GM21825 (cell line): Measurements from ENCODE around the gene MAP3K10.
"Not testable (repeated sequence)": the region's sequence is repeated elsewhere in the genome, so short reads cannot be mapped to it uniquely, and the experiment has no call there.

Source experiments
- ATAC-seq: cut with Tn5 transposase; IDR thresholded peaks from one replicate; pipeline ENCODE4 v1.9.1; 2021; ENCODE audit warnings: mild to moderate bottlenecking, moderate library complexity; ENCODE audit not compliant: unreplicated experiment

MAP3K10 gene

DNA sequence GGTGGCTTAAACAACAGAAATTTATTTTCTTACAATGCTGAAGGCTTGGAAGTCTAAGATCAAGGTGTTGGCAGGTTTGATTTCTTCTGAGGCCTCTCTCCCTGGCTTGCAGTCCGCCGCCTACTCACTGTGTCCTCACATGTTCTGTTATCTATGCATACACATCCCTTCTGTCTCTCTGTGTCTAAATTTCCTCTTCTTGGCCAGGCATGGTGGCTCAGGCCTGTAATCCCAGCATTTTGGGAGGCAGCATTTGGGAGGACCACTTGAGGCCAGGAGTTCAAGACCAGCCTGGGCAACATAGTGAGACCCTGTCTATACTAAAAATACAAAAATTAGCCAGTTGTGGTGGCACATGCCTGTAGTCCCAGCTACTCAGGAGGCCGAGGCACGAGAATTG, 19.9 kb upstream of the MAP3K10 start:
- not testable (repeated sequence) for ATAC-seq

DNA sequence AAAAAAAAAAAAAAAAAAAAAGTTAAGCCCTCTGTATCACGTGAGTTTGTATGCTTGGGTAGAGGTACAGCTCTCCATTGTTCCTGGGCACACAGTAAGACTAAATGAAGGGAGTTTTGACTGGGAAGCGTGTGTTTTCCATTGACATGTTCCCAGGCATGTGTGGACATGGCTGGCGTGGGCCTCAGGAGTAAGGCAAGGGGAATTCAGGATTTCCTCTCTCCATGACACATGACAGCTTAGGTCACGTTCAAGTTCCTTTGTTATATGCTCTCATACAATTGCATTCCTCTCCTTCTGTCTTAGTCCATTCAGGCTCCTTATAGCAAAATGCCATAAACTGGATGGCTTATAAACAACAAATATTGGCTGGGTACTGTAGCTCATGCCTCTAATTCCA, 17.1 kb upstream of the MAP3K10 start:
- no peak for ATAC-seq

GRCh38 chr19:40175820-40176219, 15.4 kb upstream of the MAP3K10 start:
- ATAC-seq, result no peak

DNA sequence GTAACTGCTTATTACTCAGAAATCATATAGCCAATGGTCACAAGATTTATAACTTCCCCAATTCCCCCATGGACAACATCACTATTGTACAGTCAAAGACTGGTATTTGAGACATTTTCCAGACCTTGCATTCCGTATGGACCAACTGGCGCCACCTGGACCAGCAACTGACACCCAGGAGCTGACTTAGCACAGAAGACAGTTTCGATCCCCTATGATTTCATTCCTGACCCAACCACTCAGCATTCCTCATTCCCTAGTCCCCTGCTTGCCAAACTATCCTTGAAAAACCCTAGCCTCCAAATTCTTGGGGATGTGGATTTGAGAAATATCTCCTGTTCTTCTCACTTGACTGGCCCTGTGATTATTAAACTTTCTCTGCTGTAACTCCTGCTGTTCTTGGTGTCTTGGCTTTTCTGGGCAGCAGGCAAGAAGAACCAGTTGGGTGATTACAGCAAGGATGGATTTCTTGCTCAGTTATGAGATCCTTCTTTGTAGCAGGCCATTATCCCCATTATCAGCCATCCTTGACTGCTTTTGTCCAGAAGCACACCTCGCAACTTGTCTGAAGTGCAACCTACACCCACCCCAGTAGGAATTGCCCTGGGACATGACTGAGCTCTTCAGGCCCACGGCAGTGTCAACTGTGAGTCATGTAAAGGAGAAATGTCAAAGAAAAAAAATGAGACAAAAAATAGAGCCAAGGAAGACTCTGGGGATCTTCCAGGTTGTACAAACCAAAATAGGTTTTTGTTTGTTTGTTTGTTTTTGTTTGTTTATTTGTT, 13.7 kb upstream of the MAP3K10 start:
- no peak for ATAC-seq

DNA sequence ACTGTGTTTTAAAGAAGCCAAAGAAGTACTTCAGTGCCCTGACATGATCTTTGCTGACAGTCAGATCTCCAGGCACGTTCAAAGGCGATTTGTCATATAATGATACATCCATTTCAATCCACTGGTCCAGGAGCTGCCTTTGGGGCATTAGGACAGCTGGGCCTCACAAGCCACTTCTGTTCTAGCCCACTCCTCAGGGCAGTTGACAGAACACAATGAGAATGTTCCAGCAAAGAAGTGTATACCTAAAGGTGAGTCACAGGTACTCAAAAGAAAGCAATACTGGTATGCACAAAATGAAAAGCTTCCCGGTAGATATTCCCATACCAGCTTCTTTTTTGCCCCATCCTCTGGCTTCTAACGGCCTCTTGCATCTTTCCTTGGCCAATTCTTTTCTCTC, 12.5 kb upstream of the MAP3K10 start:
- no peak for ATAC-seq

- ATAC-seq, result no peak
Measured at GRCh38 chr19:40184273-40184672, 7.0 kb upstream of the MAP3K10 start.

DNA sequence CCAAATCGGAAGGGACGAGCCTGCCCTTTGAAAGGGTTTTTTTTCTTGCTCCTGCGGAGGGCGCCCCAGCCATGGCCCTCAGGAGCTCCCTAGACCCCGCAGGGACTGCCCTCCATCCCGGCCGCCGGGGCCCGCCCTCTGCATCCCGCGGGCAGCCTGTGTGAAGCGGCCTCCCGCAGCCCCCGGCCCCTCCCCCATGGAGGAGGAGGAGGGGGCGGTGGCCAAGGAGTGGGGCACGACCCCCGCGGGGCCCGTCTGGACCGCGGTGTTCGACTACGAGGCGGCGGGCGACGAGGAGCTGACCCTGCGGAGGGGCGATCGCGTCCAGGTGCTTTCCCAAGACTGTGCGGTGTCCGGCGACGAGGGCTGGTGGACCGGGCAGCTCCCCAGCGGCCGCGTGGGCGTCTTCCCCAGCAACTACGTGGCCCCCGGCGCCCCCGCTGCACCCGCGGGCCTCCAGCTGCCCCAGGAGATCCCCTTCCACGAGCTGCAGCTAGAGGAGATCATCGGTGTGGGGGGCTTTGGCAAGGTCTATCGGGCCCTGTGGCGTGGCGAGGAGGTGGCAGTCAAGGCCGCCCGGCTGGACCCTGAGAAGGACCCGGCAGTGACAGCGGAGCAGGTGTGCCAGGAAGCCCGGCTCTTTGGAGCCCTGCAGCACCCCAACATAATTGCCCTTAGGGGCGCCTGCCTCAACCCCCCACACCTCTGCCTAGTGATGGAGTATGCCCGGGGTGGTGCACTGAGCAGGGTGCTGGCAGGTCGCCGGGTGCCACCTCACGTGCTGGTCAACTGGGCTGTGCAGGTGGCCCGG, 815 bp downstream of the MAP3K10 start:
- peak; percentile 21 for ATAC-seq

- ATAC-seq, result no peak
Measured at GRCh38 chr19:40192758-40193586, 1.7 kb downstream of the MAP3K10 start.

DNA sequence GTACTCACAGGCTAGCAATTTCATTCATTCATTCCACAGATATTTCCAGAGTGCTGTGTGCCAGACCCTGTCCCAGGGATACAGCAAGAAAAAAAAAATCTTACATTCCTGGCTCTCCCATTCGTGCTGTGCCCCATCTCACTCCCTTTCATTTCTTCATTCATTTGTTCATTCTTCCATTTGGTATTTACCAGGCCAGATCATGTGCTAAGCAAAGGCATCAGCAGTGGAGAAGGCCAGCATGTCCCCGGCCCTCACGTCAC, 2.3 kb downstream of the MAP3K10 start:
- no peak for ATAC-seq

DNA sequence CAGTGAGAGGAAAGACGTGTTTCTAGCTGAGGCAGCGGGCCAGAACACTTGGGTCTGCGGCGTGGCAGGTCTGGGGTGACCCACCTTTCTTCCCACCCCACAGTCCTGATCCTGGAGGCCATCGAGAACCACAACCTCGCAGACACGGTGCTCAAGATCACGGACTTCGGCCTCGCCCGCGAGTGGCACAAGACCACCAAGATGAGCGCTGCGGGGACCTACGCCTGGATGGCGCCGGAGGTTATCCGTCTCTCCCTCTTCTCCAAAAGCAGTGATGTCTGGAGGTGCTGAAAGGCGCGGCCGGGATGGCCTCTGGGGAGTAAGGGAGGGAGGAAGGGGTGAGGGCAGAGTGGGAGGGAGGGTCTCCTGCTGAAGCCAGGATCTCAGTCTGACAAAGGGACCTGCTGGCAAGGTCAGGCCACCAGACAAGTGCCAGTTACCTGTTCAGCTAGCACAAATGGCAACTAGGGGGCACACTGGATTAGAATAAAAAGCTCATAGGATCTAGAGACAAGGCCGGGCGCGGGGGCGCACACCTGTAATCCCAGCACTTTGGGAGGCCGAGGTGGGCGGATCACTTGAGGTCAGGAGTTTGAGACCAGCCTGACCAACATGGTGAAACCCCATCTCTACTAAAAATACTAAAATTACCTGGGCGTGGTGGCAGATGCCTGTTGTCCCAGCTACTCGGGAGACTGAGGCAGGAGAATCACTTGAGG, 7.2 kb downstream of the MAP3K10 start:
- no peak for ATAC-seq

- no peak for ATAC-seq
Measured at GRCh38 chr19:40200341-40201099, 9.3 kb downstream of the MAP3K10 start.

DNA sequence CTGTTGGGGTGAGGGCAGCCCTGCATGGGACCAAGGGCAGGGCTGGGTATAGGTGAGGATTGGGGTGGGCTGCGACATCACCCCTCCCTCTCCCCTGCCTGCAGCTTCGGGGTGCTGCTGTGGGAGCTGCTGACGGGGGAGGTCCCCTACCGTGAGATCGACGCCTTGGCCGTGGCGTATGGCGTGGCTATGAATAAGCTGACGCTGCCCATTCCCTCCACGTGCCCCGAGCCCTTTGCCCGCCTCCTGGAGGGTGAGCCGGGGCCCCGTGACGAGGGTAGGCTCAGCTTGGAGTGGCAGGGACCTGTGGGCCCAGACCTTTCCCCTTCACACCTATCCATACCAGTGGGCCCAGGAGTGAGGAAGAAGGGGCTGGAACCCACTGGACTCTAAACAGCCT, 13.2 kb downstream of the MAP3K10 start:
- no peak for ATAC-seq

DNA sequence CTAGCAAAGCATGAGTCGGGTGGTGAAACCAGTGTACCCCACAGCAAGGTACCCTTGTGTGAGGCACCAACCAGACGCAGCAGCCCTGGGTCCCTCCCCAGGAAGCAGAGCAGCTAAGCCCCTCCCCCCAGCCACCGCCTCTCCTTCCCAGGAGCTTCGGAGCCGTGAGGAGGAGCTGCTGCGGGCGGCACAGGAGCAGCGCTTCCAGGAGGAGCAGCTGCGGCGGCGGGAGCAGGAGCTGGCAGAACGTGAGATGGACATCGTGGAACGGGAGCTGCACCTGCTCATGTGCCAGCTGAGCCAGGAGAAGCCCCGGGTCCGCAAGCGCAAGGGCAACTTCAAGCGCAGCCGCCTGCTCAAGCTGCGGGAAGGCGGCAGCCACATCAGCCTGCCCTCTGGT, 14.5 kb downstream of the MAP3K10 start:
- no peak for ATAC-seq

DNA sequence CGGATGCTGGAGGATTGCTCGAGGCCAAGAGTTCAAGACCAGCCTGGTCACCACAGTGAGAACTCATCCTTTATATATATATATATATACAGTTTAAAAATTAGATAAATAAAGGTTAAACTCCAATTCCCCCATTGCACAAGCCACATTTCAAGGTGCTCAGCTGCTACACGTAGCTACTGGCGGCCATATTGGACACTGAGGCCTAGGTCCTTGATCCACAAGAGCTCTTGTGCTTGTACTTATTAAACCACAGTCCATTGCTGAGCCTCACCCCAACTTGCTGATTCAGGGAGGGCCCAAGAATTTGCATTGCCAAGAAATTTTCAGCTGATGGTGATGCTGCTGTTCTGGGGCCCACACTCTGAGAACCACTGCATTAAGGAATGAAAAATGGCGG, 17.4 kb downstream of the MAP3K10 start:
- ATAC-seq, result no peak

- ATAC-seq, result no peak
Measured at GRCh38 chr19:40210889-40211288, 19.7 kb downstream of the MAP3K10 start.

DNA sequence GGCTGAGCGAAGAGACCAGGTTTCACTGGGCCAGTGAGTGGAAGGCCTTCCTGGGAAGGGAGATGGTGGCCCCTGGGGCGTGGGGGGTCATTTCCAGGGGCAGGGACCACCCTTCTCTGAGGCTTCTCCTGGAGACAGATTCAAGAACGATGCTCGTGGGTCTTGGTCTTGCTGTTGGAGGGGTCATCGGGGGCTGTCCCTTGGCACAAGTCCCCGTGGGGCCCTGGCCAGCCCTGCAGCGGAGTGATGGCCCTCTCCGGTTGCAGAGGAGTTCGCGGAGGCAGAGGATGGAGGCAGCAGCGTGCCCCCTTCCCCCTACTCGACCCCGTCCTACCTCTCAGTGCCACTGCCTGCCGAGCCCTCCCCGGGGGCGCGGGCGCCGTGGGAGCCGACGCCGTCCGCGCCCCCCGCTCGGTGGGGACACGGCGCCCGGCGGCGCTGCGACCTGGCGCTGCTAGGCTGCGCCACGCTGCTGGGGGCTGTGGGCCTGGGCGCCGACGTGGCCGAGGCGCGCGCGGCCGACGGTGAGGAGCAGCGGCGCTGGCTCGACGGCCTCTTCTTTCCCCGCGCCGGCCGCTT, 22.1 kb downstream of the MAP3K10 start:
- ATAC-seq, result no peak

GRCh38 chr19:40213882-40214570, 22.8 kb downstream of the MAP3K10 start:
- ATAC-seq, result no peak

DNA sequence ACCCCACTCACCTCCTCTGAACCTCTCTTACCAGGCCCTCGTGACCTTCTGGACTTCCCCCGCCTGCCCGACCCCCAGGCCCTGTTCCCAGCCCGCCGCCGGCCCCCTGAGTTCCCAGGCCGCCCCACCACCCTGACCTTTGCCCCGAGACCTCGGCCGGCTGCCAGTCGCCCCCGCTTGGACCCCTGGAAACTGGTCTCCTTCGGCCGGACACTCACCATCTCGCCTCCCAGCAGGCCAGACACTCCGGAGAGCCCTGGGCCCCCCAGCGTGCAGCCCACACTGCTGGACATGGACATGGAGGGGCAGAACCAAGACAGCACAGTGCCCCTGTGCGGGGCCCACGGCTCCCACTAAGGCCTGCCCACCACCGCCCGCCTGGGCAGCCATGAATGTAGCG, 23.7 kb downstream of the MAP3K10 start:
- ATAC-seq, result no peak

DNA sequence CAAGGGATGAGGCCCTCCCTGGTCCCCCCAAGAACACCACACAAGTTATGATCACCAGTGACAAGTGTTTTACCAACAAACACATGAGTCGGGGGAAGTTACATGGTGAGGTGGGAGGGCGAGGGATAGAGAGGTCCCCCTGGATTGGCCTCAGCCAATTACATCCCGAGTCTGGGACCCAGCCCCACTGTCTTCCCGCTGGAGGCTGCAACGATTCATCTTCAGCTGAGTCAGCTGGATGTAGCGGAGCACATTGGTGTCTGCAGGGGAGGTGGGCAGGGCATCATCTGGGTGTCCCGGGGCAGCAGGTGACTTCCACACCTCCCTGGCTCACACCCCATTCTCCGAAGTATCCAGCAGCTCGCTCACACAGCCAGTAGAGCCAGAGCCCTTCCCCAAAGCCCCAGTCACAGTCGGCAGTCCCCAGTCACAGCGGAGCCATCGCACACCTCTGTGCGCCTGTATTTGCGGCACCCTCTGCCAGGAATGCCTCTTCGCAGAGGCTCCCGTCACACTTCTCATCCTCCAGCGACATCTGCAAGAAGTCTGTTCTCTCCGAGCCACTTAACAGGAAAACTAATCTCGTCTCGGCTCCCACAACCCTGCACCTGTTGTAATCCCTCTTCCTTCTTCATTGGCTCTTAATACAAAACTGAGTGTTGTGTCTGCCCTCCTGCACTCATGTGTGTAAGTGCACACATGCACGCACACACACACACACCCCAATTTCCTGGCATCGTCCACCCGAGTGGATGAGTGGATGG, 25.0 kb downstream of the MAP3K10 start:
- no peak for ATAC-seq
